Mesenchymal stem cell (in vitro differentiated cells and primary cell): ENCODE data around the gene PNKD.

ENCODE experiments used
- DNase-seq: peaks from one replicate; pipeline ENCODE4 v3.0.0-alpha.2; 2013
- H2AFZ ChIP-seq: one replicate; pipeline ENCODE4 v1.6.1; 2013; ENCODE audit warnings: low read depth, mild to moderate bottlenecking, control low read depth, inconsistent platforms, low read length, moderate library complexity
- H2AK5ac ChIP-seq: 2 replicates; pipeline ENCODE4 v1.6.1; 2013; ENCODE audit warnings: low read length, moderate library complexity, mild to moderate bottlenecking, inconsistent platforms; ENCODE audit not compliant: severe bottlenecking
- H2BK120ac ChIP-seq: one replicate; pipeline ENCODE4 v1.6.1; 2013; ENCODE audit warnings: low read depth, mild to moderate bottlenecking, inconsistent platforms, low read length, moderate library complexity
- H2BK12ac ChIP-seq, 2 experiments: one replicate each; pipeline ENCODE4 v1.6.1; 2013; ENCODE audit warnings: inconsistent platforms in 2 of 2, low read length in 2 of 2, mild to moderate bottlenecking in 2 of 2, moderate library complexity in 2 of 2, control low read depth in 1 of 2
- H2BK15ac ChIP-seq: one replicate; pipeline ENCODE4 v1.6.1; 2013; ENCODE audit warnings: mild to moderate bottlenecking, low read depth, inconsistent platforms; ENCODE audit not compliant: poor library complexity, severe bottlenecking
- H2BK5ac ChIP-seq: 2 replicates; pipeline ENCODE4 v1.6.1; 2013; ENCODE audit warnings: low read depth, mild to moderate bottlenecking, low read length, control low read depth, inconsistent platforms; ENCODE audit not compliant: poor library complexity, severe bottlenecking
- H3K14ac ChIP-seq, 2 experiments: one replicate each; pipeline ENCODE4 v1.6.1; 2013; ENCODE audit warnings: inconsistent platforms in 2 of 2, low read length in 2 of 2, control low read depth in 1 of 2, mild to moderate bottlenecking in 1 of 2, moderate library complexity in 1 of 2
- H3K18ac ChIP-seq, 2 experiments: one replicate each; pipeline ENCODE4 v1.6.1; 2013; ENCODE audit warnings: inconsistent platforms in 2 of 2, low read length in 2 of 2, control low read depth in 1 of 2, low read depth in 1 of 2, mild to moderate bottlenecking in 1 of 2
- H3K23ac ChIP-seq, 2 experiments: one replicate each; pipeline ENCODE4 v1.6.1; 2013; ENCODE audit warnings: inconsistent platforms in 2 of 2, low read length in 2 of 2, mild to moderate bottlenecking in 2 of 2, moderate library complexity in 2 of 2, control low read depth in 1 of 2
- H3K27ac ChIP-seq: 2 replicates; pipeline ENCODE4 v1.5.1; 2013; ENCODE audit warnings: mild to moderate bottlenecking, moderate library complexity, low read length, control low read depth, inconsistent platforms; ENCODE audit not compliant: poor library complexity, severe bottlenecking
- H3K27me3 ChIP-seq, 2 experiments: 2 replicates each; pipeline versions ENCODE4 v1.6.1 to v1.7.0; 2013; ENCODE audit warnings: low read length in 2 of 2, mild to moderate bottlenecking in 2 of 2, moderate library complexity in 2 of 2, control low read depth in 1 of 2, inconsistent platforms in 1 of 2; ENCODE audit not compliant: control insufficient read depth in 1 of 2, insufficient read depth in 1 of 2
- H3K36me3 ChIP-seq, 2 experiments: 2 replicates each; pipeline versions ENCODE4 v1.6.1 to v1.7.0; 2013; ENCODE audit warnings: low read length in 2 of 2, control low read depth in 1 of 2, inconsistent platforms in 1 of 2, low read depth in 1 of 2, mild to moderate bottlenecking in 1 of 2; ENCODE audit not compliant: insufficient read depth in 2 of 2, control insufficient read depth in 1 of 2
- H3K4ac ChIP-seq, 2 experiments: one replicate each; pipeline ENCODE4 v1.6.1; 2013; ENCODE audit warnings: inconsistent platforms in 2 of 2, low read length in 2 of 2, mild to moderate bottlenecking in 2 of 2, moderate library complexity in 2 of 2, control low read depth in 1 of 2, low read depth in 1 of 2
- H3K4me1 ChIP-seq: 2 replicates; pipeline ENCODE4 v1.6.1; 2013; ENCODE audit warnings: low read depth, low read length, control low read depth; ENCODE audit not compliant: control insufficient read depth, insufficient read depth
- H3K4me2 ChIP-seq: 2 replicates; pipeline ENCODE4 v1.6.1; 2013; ENCODE audit warnings: low read length, mild to moderate bottlenecking, inconsistent platforms; ENCODE audit not compliant: poor library complexity, severe bottlenecking
- H3K4me3 ChIP-seq, 2 experiments: 2 replicates each; pipeline versions ENCODE4 v1.5.1 to v1.7.0; 2013; ENCODE audit warnings: low read length in 2 of 2, mild to moderate bottlenecking in 2 of 2, control low read depth in 1 of 2, low read depth in 1 of 2; ENCODE audit not compliant: insufficient read depth in 1 of 2
- H3K79me1 ChIP-seq: replicated peaks from 2 replicates; pipeline ENCODE4 v1.6.1; 2013; ENCODE audit warnings: mild to moderate bottlenecking, control low read depth, low read length, inconsistent platforms; ENCODE audit not compliant: poor library complexity, severe bottlenecking
- H3K9ac ChIP-seq: 2 replicates; pipeline ENCODE4 v1.7.0; 2013; ENCODE audit warnings: mild to moderate bottlenecking, low read length, moderate library complexity
- H3K9me3 ChIP-seq: 2 replicates; pipeline ENCODE4 v1.7.0; 2013; ENCODE audit warnings: mild to moderate bottlenecking, low read length; ENCODE audit not compliant: control insufficient read depth
- H4K8ac ChIP-seq: one replicate; pipeline ENCODE4 v1.6.1; 2013; ENCODE audit warnings: inconsistent platforms, mild to moderate bottlenecking, low read length, moderate library complexity
- H4K91ac ChIP-seq: one replicate; pipeline ENCODE4 v1.6.1; 2013; ENCODE audit warnings: mild to moderate bottlenecking, low read length, inconsistent platforms
- WGBS: methylation state at CpG from one replicate; pipeline ENCODE4 v1.1.7; 2013; ENCODE audit warnings: mixed read lengths; 5-methylcytosine and 5-hydroxymethylcytosine counted together

PNKD gene

DNA sequence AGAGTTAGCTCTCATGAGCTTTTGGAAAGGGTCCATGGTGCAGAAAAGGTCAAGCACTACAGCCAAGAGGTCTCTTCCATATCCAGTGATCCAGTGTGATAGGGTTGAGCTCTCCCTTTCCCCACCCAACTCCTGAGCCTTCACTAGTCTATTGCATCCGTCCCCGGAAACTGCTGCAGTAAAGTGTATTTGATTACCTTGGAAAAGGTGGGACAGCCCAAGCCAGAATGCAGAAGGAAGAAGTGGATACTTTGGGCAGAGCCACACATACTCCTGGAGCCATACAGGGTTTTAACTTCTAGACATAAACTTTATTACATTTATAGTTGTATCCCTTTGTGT is 3.6 kb downstream of the PNKD start:
- Histone ChIP-seq H2BK5ac (no peak overlapping the region), H3K4me2 (no peak overlapping the region), H3K23ac (no peak overlapping the region), H2AK5ac (no peak overlapping the region), H3K4ac (no peak overlapping the region), H3K79me1 (peaks cover 51% of the 10 kb centered on the region), H2BK12ac (no peak overlapping the region), H4K91ac (no peak overlapping the region), H2BK15ac (no peak overlapping the region), H3K4me3 (no peak overlapping the region), H3K27ac (no peak overlapping the region), H3K18ac (no peak overlapping the region), H3K27me3 (no peaks in the 10 kb centered on the region), H3K4me1 (peaks cover 23% of the 10 kb centered on the region), H2AFZ (no peak overlapping the region), H3K14ac (no peak overlapping the region), H3K36me3 (peaks cover 53 to 60% of the 10 kb centered on the region in 2 experiments), H3K9ac (peak overlapping the region; percentile 12), H4K8ac (no peak overlapping the region), H2BK120ac (no peak overlapping the region), H3K9me3 (no peaks in the 10 kb centered on the region)
- 100% methylated on average over 1 of the region's 2 CpGs for WGBS
- no peak for DNase-seq

DNA sequence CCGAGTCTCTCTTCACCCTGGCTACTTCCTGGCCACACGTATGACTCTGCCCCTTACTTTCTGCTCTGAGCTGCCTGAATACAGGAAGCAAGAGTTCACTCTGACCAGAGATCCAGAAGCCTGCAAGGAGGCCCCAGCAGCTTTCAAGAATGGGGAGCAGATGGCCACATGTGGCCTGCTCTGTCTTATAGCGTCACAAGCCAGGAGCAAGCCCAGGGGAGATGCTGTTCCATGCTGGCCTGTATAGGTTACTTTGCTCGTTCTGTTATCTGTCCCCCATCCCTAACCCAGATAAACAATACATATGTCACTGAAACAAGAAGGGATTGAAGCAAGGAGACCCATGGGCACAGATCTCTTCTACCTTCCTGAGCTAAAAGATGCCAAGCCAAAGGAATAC is 4.3 kb downstream of the PNKD start:
- Histone ChIP-seq H3K27ac (no peak overlapping the region), H3K9me3 (no peaks in the 10 kb centered on the region), H4K91ac (no peak overlapping the region), H2BK12ac (no peak overlapping the region), H3K27me3 (no peaks in the 10 kb centered on the region), H2AFZ (no peak overlapping the region), H3K9ac (peak overlapping the region; percentile 12), H2AK5ac (no peak overlapping the region), H2BK5ac (no peak overlapping the region), H3K23ac (no peak overlapping the region), H3K4me3 (no peak overlapping the region), H2BK15ac (no peak overlapping the region), H3K14ac (no peak overlapping the region), H4K8ac (no peak overlapping the region), H3K4me2 (no peak overlapping the region), H2BK120ac (no peak overlapping the region), H3K18ac (no peak overlapping the region), H3K4ac (no peak overlapping the region), H3K79me1 (peaks cover 58% of the 10 kb centered on the region), H3K36me3 (peaks cover 60 to 67% of the 10 kb centered on the region in 2 experiments), H3K4me1 (peaks cover 18% of the 10 kb centered on the region)
- no peak for DNase-seq
- 92% methylated on average over 4 of the region's 4 CpGs for WGBS

DNA sequence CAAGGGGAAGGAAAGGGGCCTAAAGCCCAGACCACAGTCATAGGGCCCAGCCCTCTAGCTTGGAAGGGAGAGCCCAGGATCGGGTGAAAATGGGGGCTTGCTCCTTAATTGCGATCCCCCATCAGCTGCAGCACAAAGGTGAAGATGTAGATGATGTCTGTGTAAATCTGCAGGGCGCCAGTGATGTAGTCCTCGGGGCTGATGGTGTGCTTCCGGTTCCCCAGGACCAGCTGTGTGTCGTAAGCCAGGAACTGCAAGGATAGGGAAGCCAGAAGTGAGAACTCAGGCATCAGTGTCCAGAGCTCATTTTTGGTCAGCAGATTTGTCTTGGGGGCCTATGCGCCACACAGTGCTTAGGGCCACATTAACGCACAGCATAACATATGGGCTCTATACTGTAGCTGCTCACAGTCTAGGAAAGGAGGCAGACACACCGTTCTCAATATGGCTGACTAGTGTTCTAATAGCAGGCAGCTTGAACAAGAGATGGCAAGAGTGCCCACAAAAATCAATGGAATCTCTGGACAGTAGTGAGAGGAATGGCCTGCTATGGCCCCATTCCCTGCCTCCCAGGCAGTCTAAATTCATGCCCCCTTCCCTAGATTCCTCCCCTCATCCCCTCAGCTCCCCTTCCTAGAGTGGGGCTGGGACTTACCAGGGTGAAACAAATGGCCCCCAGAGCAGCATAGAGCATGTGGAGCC is 5.2 kb downstream of the PNKD start:
- Histone ChIP-seq H3K23ac (no peak overlapping the region), H3K4ac (no peak overlapping the region), H4K8ac (no peak overlapping the region), H3K79me1 (peaks cover 64% of the 10 kb centered on the region), H2AFZ (no peak overlapping the region), H3K4me1 (peaks cover 21% of the 10 kb centered on the region), H3K4me2 (no peak overlapping the region), H3K14ac (no peak overlapping the region), H2BK120ac (no peak overlapping the region), H3K36me3 (peaks cover 70 to 76% of the 10 kb centered on the region in 2 experiments), H3K9ac (no peak overlapping the region), H3K18ac (no peak overlapping the region), H2BK5ac (no peak overlapping the region), H3K27ac (no peak overlapping the region), H4K91ac (peak overlapping the region; percentile 10), H2AK5ac (no peak overlapping the region), H3K27me3 (no peaks in the 10 kb centered on the region), H3K9me3 (no peaks in the 10 kb centered on the region), H3K4me3 (no peak overlapping the region), H2BK15ac (no peak overlapping the region), H2BK12ac (no peak overlapping the region)
- 97% methylated on average over 9 of the region's 9 CpGs for WGBS
- DNase-seq = no peak

DNA sequence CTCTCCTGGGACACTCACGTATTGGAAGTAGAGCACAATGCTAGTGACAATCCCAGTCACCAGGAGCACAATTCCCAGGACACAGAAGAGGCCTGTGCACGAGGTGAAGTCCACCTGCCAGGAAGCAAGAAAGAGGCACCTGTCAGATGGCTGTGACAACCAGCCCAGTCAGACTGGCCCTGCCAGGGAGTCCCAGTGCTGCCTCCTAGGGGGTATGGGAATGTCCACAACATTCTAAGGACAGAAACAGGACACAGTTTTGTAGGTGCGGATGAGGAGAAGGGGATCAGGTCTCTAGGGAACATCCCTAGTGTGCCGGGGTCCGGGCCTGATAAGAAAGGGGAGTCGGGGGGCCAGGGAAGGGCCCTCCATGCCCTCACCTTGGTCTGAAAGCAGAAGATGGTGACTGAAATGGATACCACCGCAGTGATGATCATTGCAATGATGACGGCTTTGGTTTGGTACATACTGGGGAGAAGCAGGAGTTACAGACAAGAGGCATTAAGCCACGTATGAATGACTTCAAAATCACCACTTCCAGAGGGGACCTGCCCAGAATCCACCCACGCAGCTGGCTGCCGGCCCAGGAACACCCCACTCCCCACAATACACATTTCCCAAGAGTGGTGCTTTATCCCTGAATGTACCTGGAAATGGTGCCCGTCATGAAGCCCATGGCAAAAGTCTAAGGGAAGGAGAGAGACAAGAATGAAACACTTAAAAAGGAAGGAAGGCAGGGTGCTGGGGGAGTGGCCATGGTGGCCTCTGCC is 6.9 kb downstream of the PNKD start:
- Histone ChIP-seq H2BK5ac (no peak overlapping the region), H2BK15ac (no peak overlapping the region), H3K18ac (no peak overlapping the region), H3K4me3 (no peak overlapping the region), H3K36me3 (peaks cover 81 to 86% of the 10 kb centered on the region in 2 experiments), H3K9ac (peak overlapping the region; percentile 19), H3K14ac (no peak overlapping the region), H4K8ac (no peak overlapping the region), H3K79me1 (peaks cover 60% of the 10 kb centered on the region), H2AK5ac (no peak overlapping the region), H3K4me2 (no peak overlapping the region), H3K9me3 (no peaks in the 10 kb centered on the region), H3K27me3 (no peaks in the 10 kb centered on the region), H4K91ac (no peak overlapping the region), H3K4me1 (peaks cover 20% of the 10 kb centered on the region), H3K27ac (no peak overlapping the region), H3K23ac (no peak overlapping the region), H2BK120ac (no peak overlapping the region), H2AFZ (no peak overlapping the region), H2BK12ac (no peak overlapping the region), H3K4ac (no peak overlapping the region)
- WGBS = 92% methylated on average over 10 of the region's 12 CpGs
- DNase-seq = no peak
